Fibroblast of pulmonary artery (primary cell): Measurements from ENCODE around the gene ANKS1B.

Experiments
- DNase-seq: peaks from one replicate; pipeline ENCODE4 v3.0.0-alpha.2; 2010; ENCODE audit warnings: low read depth
- H3K4me3 ChIP-seq: replicated peaks from 2 replicates; pipeline ENCODE4 v1.5.1; 2011; ENCODE audit warnings: low read depth, mild to moderate bottlenecking, control low read depth, low read length, moderate library complexity
- CTCF ChIP-seq: IDR thresholded peaks from 2 replicates; pipeline ENCODE4 v1.5.1; 2011; ENCODE audit warnings: mild to moderate bottlenecking, control low read depth, low read length, inconsistent platforms; ENCODE audit errors: missing control alignments

The ANKS1B gene

DNA sequence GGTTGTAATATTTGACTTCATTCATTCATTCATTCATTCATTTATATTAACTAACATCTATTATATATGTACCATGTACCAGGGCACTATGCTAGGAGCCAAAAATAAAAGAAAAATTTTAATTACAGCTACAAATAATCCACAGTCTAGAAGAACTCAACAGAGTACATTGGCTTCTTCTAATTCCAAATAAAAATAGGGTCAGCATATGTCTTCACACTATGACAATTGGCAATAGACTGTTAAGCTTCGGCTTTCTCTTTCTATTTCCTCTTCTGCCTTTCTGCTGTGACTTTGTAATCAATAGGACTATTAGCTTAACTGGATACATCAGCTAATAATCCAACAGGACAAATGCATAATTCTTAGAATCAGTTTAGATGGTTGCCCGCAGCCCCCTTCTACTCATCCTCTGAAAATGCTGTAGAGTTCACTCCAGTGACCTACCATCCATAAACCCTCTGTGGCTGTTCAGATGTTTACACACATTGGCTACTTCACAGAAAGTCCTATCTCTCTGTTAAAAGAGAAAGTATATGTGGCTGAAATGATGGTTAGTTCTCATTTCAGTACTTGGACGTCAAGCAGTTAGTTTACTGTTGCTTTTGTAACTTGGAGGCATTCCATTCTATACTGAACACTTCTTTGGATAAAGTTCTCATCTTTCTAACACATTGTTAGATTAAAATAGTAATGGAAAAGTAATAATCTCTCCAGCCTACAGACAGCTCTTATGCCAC lies 782.7 kb downstream of the ANKS1B start:
- TF ChIP-seq CTCF: no peak

GRCh38 chr12:99200711-99201384 lies 783.9 kb downstream of the ANKS1B start:
- DNase-seq: no peak
- no peak overlapping the region for H3K4me3 ChIP-seq
- TF ChIP-seq CTCF: no peak

More for the DNA sequence above, 782.7 kb downstream of the ANKS1B start:
- DNase-seq: no peak
- no peak overlapping the region for H3K4me3 ChIP-seq

DNA sequence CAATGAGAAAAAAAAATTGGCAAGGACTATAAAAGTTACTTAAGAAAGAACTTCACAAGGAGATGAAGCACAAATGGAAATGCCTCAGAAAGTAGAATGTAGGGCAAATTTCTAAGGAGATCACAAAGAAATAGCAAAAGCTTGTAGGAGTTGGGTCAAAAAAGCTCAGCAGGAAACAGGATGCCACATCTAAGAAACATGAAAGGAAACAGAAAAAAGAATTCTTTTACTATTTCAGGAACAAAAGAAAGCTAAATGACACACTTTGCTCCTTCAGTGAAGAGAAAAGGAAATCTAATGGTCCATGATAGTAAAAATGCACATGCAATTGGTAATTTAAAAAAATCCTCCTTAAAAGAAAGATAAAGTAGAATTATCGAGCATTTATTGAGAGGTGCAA lies 789.3 kb downstream of the ANKS1B start:
- TF ChIP-seq CTCF: no peak
- no peak for DNase-seq
- no peak overlapping the region for H3K4me3 ChIP-seq

DNA sequence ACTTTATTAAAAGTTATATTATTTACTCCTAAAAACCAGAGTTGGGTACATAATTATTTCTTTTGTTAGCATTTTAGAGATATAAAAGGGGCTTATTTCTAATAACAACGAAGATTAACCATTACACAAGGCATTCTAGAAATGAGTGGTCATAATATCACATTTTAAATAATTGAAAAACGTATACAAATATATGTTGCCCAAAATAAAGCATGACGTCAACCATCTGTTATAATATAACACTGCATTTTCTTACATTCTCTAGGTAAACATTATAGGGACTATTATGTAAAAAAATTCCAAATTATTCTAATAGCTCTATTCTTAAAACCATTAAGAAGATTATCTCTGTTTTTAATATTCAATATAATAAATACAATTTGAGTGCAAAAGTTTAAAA lies 792.2 kb downstream of the ANKS1B start:
- TF ChIP-seq CTCF: no peak
- no peak overlapping the region for H3K4me3 ChIP-seq
- DNase-seq: no peak

DNA sequence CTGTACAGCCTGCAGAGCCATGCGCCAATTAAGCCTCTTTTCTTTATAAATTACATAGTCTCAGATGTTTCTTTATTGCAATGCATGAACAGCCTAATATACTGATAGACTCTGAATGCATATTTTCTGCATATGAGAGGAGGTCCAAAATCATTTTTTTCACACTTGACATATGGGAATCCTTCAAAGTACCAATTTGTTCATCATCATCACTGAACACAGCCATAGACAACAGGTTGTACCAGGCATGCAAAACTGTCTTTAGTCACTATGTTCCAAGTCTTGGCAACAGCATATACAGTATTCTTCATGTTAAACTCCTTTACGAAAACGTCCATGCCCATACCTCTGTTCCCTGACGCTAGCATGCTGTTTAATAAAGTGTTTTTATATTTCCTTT lies 807.9 kb downstream of the ANKS1B start:
- H3K4me3 ChIP-seq: no peak overlapping the region
- no peak for TF ChIP-seq CTCF
- DNase-seq: no peak

DNA sequence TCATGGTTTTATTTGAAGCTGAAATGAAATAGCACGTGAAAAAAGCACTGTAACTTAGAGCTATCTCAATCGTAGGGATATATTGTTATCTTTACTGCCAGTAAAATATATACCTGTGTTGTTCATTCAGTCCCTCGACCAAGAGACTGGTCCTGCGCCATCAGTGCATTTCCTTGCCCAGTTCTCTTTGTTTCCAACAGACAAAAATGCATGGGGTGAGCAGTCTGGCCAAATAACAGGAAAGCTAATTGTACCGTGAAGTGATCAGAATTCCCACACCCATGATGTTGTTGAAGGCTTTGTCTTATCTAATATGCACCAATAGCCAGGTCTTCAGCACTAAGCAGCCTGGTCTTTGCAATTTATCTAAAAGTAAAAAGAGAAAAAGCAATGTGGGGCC lies 814.3 kb downstream of the ANKS1B start:
- no peak overlapping the region for H3K4me3 ChIP-seq
- TF ChIP-seq CTCF: no peak
- DNase-seq: no peak
